Mucosa of stomach (tissue), 1 donor: ENCODE data around the gene RPS18.
"Not testable (repeated sequence)": the region's sequence is repeated elsewhere in the genome, so short reads cannot be mapped to it uniquely, and the experiment has no call there.

Source experiments
- H3K27me3 ChIP-seq: one replicate; pipeline ENCODE4 v1.7.0; 2013; ENCODE audit warnings: mild to moderate bottlenecking, low read length; ENCODE audit not compliant: control insufficient read depth, insufficient read depth
- H3K36me3 ChIP-seq: one replicate; pipeline ENCODE4 v1.7.0; 2013; ENCODE audit warnings: low read length; ENCODE audit not compliant: control insufficient read depth, insufficient read depth
- H3K4me1 ChIP-seq: one replicate; pipeline ENCODE4 v1.7.0; 2013; ENCODE audit warnings: mild to moderate bottlenecking, low read length; ENCODE audit not compliant: control insufficient read depth, insufficient read depth
- H3K4me3 ChIP-seq: one replicate; pipeline ENCODE4 v1.7.0; 2013; ENCODE audit warnings: low read length
- H3K9ac ChIP-seq: one replicate; pipeline ENCODE4 v1.7.0; 2013; ENCODE audit warnings: mild to moderate bottlenecking, low read length, moderate library complexity
- H3K9me3 ChIP-seq: one replicate; pipeline ENCODE4 v1.7.0; 2013; ENCODE audit warnings: mild to moderate bottlenecking, low read length, moderate library complexity; ENCODE audit not compliant: control insufficient read depth
- donor health status: Pancreatic carcinoma.

The RPS18 gene

GRCh38 chr6:33271468-33272274, at the start of gene RPS18, which contains the start of gene VPS52:
RPS18 (plus strand) TSS chr6:33272075; CDS start chr6:33272120, 45 bp downstream.
VPS52 (minus strand) TSS chr6:33271876; CDS start chr6:33271675, 201 bp downstream.
- H3K36me3 ChIP-seq: peaks cover 21% of the 10 kb centered on the region

GRCh38 chr6:33226503-33227120, 45.3 kb upstream of the RPS18 start:
- H3K9me3 ChIP-seq, H3K36me3 ChIP-seq, H3K9ac ChIP-seq, H3K4me3 ChIP-seq, H3K27me3 ChIP-seq, H3K4me1 ChIP-seq: not testable (repeated sequence)

More at GRCh38 chr6:33271468-33272274, at the start of gene RPS18, which contains the start of gene VPS52:
- Histone ChIP-seq H3K9ac (peak within 1 kb of the TSS; percentile 99), H3K27me3 (no peaks in the 10 kb centered on the region), H3K4me3 (peak within 1 kb of the TSS; percentile 97), H3K9me3 (no peaks in the 10 kb centered on the region), H3K4me1 (peaks cover 41% of the 10 kb centered on the region)

DNA sequence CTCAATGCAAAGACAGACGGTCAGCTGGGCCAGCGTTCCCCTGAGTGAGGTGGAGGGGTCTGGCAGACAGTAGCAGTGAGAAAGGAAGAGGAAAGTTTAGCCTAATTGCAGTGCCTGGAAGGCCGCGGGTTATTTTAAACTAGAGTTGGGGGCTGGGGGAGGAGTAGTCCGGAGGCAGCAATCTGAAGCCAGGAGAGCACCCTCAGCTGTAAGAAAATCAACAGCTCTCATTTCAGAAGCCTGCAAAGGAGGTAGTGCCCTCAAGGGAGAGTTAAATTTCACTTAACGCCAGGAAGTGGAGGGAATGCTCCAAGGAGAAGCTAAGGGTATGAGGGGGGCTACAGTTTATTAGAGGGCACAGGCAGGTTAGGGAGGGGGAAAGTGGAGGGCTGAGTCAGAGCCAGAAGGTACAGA, 36.6 kb upstream of the RPS18 start:
- Histone ChIP-seq H3K9ac (no peak overlapping the region), H3K36me3 (no peaks in the 10 kb centered on the region), H3K9me3 (no peaks in the 10 kb centered on the region), H3K4me1 (no peaks in the 10 kb centered on the region), H3K27me3 (peaks cover 13% of the 10 kb centered on the region), H3K4me3 (no peak overlapping the region)

GRCh38 chr6:33236328-33236727, 35.5 kb upstream of the RPS18 start:
- Histone ChIP-seq H3K9ac (no peak overlapping the region), H3K36me3 (no peaks in the 10 kb centered on the region), H3K4me3 (no peak overlapping the region), H3K9me3 (no peaks in the 10 kb centered on the region), H3K4me1 (no peaks in the 10 kb centered on the region), H3K27me3 (peaks cover 13% of the 10 kb centered on the region)

DNA sequence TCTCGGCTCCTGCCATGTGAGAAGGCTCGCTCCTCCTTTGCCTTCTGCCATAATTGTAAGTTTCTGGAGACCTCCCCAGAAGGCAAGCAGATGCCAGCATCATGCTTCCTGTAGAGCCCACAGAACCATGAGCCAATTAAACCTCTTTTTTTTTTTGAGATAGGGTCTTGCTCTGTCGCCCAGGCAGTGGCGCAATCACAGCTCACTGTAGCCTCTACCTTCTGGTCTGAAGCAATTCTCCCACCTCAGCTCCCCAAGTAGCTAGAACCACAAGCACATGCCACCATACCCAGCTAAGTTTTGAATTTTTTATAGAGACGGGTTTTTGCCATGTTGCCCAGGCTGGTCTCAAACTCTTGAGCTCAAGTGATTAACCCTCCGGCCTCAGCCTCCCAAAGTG, 35.0 kb upstream of the RPS18 start:
- H3K4me3 ChIP-seq: no peak overlapping the region
- no peaks in the 10 kb centered on the region for H3K4me1 ChIP-seq
- no peaks in the 10 kb centered on the region for H3K9me3 ChIP-seq
- peaks cover 13% of the 10 kb centered on the region for H3K27me3 ChIP-seq
- no peaks in the 10 kb centered on the region for H3K36me3 ChIP-seq
- H3K9ac ChIP-seq: no peak overlapping the region

DNA sequence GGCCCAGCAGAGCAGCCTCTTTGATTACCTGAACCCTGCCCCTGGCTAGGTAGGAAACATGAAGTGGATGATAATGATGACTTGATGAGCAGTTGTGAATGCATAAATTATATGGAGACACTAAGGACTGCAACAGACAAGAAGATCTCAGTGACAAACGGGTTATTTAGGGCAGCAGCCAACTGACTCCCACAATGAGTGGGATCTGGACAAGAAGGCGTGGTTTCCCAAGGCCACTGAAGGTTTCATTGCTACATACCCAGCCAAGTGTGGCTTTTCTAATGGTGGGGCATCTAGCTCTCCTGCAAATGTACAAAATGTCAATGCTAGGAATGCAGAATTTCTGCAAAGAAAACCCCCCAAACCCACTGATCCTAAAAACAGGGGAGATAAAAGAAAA, 34.1 kb upstream of the RPS18 start:
- Histone ChIP-seq H3K4me1 (no peaks in the 10 kb centered on the region), H3K9ac (no peak overlapping the region), H3K9me3 (no peaks in the 10 kb centered on the region), H3K36me3 (no peaks in the 10 kb centered on the region), H3K27me3 (peaks cover 9% of the 10 kb centered on the region), H3K4me3 (no peak overlapping the region)

DNA sequence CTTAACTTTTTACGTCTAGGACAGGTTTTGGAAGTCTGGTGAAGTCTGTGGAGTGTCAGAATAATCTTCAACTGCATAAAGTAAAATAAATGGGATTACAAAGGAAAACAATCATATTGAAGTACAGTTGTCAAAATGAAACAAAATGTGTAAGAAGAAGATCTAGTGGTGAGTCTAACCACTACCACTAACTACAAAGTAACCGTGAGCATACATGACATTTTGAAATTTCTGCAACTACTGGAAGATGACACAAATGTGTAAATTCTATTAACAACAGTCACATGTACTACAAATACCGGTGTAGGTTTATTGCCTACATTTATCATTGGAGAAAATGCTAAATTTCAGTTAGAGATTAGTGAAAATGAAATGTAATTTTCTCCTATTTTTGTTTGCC, 29.9 kb upstream of the RPS18 start:
- Histone ChIP-seq H3K27me3 (no peaks in the 10 kb centered on the region), H3K4me1 (no peaks in the 10 kb centered on the region), H3K4me3 (no peak overlapping the region), H3K36me3 (no peaks in the 10 kb centered on the region), H3K9ac (no peak overlapping the region), H3K9me3 (no peaks in the 10 kb centered on the region)

- Histone ChIP-seq H3K9ac (no peak overlapping the region), H3K9me3 (no peaks in the 10 kb centered on the region), H3K36me3 (no peaks in the 10 kb centered on the region), H3K4me1 (peaks cover 6% of the 10 kb centered on the region), H3K4me3 (no peak overlapping the region), H3K27me3 (no peaks in the 10 kb centered on the region)
Measured at GRCh38 chr6:33243476-33243875, 28.4 kb upstream of the RPS18 start.

DNA sequence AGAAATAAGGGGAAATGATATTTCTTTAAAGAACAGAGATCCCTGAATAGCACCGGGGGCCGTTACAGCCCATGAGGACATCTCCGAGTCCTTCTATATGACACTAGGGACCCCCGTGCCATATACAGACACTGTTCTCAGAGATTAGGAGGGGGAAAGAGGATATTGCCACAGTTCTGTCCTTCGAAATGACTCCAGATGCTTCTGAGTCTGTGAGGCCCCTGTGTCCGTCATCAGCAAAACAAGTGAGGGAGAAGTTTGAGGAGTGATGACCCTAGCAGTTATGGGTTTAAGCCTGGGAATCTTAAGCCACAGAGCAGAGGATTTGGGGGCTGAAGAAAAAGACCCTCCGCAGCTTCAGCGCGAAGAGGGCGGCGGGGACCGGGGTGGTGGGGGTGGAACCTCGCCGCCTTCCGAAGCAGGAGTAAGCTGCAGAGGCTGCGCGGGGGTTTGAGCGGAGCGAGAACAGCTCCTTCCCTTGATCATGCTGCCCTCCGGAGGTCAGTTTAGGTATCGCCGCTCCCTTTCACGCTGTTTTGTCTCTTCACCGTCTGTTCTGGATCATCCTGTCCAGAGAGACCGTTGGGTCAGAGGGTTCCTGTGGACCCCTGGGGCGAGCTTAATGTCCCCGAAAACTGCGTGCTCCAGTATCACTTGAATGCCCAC, 23.8 kb upstream of the RPS18 start:
- Histone ChIP-seq H3K36me3 (no peaks in the 10 kb centered on the region), H3K4me3 (peak overlapping the region; percentile 56), H3K9me3 (no peaks in the 10 kb centered on the region), H3K27me3 (no peaks in the 10 kb centered on the region), H3K4me1 (peaks cover 25% of the 10 kb centered on the region), H3K9ac (peak overlapping the region; percentile 50)

DNA sequence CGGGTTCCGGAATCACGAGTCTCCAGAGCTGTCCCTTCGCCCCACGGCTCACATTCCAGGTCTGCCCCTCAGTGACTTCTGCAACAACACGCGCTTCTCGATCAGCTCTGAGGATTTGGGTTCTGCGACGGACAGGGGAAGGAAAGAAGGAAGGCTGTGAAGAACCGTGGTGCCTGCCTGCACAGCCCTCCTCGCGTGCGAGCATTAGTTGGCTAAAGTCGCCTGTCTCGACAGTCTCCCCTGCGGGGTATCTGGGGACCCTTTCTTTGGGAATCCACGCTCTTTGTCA, 23.3 kb upstream of the RPS18 start:
- Histone ChIP-seq H3K36me3 (no peaks in the 10 kb centered on the region), H3K4me1 (peaks cover 25% of the 10 kb centered on the region), H3K4me3 (peak overlapping the region; percentile 56), H3K9me3 (no peaks in the 10 kb centered on the region), H3K27me3 (no peaks in the 10 kb centered on the region), H3K9ac (peak overlapping the region; percentile 50)

GRCh38 chr6:33248932-33249731, 22.7 kb upstream of the RPS18 start:
- H3K4me1 ChIP-seq: peaks cover 25% of the 10 kb centered on the region
- H3K36me3 ChIP-seq: no peaks in the 10 kb centered on the region
- H3K4me3 ChIP-seq: peak overlapping the region; percentile 56
- no peaks in the 10 kb centered on the region for H3K9me3 ChIP-seq
- H3K9ac ChIP-seq: peak overlapping the region; percentile 92
- H3K27me3 ChIP-seq: no peaks in the 10 kb centered on the region
